Hepatocyte (in vitro differentiated cells): Measurements from ENCODE around the gene CHD1L.

Experiments used
- CTCF ChIP-seq: fragments of 200-600 bp; sonication (generic); IDR thresholded peaks from 2 replicates; pipeline ENCODE4 v1.5.1; 2016; ENCODE audit warnings: antibody characterized with exemption, mild to moderate bottlenecking; ENCODE audit not compliant: poor library complexity
- EZH2 ChIP-seq: fragments of 200-600 bp; sonication (generic); IDR thresholded peaks from 2 replicates; pipeline ENCODE4 v1.6.1; 2016; ENCODE audit warnings: antibody characterized with exemption, mild to moderate bottlenecking, borderline replicate concordance
- EZH2phosphoT487 ChIP-seq: fragments of 200-600 bp; sonication (generic); IDR thresholded peaks from one replicate; pipeline ENCODE4 v1.6.1; 2018; ENCODE audit warnings: antibody characterized with exemption, mild to moderate bottlenecking, low read depth, moderate library complexity; ENCODE audit not compliant: unreplicated experiment, severe bottlenecking

GRCh38 chr1:147246044-147246690 is 3.7 kb downstream of the CHD1L start:
- no peak for TF ChIP-seq EZH2
- no peak for TF ChIP-seq CTCF
- no peak for TF ChIP-seq EZH2phosphoT487
